Ishikawa (cell line): ENCODE data around the gene HS3ST5.

Source experiments
- MAX ChIP-seq: IDR thresholded peaks from 2 replicates; pipeline ENCODE4 v1.6.1; 2012
- REST ChIP-seq: IDR thresholded peaks from 2 replicates; pipeline ENCODE4 v1.6.1; 2012; ENCODE audit warnings: low read depth, mild to moderate bottlenecking
- TAF1 ChIP-seq: IDR thresholded peaks from 2 replicates; pipeline ENCODE4 v1.6.1; 2012; ENCODE audit warnings: low read depth, mild to moderate bottlenecking
- TCF12 ChIP-seq: IDR thresholded peaks from 2 replicates; pipeline ENCODE4 v1.6.1; 2012; ENCODE audit warnings: low read depth

GRCh38 chr6:114343782-114344144 is 940 bp upstream of the HS3ST5 start:
- TF ChIP-seq TCF12 (no peak), MAX (no peak), TAF1 (no peak), REST (no peak)
